ENCODE measurements around the gene CDAN1. TPM values are rescaled to one million over a fixed set of nuclear protein-coding genes. Genes with fewer than 3 reads are reported as not detected.

CDAN1 gene
- total RNA-seq, 1 experiment from 2014 or later: 16.4 TPM

GRCh38 chr15:42726114-42726513 lies 10.8 kb downstream of the CDAN1 start (continued):
- TF ChIP-seq ARID4B (CRISPR knock-in tag; IDR thresholded peaks at IDR 0.05; ENCODE audit: borderline replicate concordance) (no peak), E2F1 (CRISPR knock-in tag; IDR thresholded peaks at IDR 0.05) (no peak), SMAD4 (CRISPR knock-in tag; IDR thresholded peaks at IDR 0.05) (no peak), ZNF396 (CRISPR knock-in tag; IDR thresholded peaks at IDR 0.05; ENCODE audit: borderline replicate concordance) (no peak), NFYB (CRISPR knock-in tag; conservative IDR thresholded peaks at IDR 0.05; ENCODE audit: low read depth) (no peak), USF2 (CRISPR knock-in tag; IDR thresholded peaks at IDR 0.05) (no peak), ZNF532 (CRISPR knock-in tag; IDR thresholded peaks at IDR 0.05; ENCODE audit: borderline replicate concordance) (no peak), TEAD1 (CRISPR knock-in tag; IDR thresholded peaks at IDR 0.05) (no peak), CDX4 (CRISPR knock-in tag; IDR thresholded peaks at IDR 0.05; ENCODE audit: borderline replicate concordance) (no peak)

- Mint-ChIP-seq H3K27ac (no peak overlapping the region; the same call in 1 of the 2 replicates), H3K4me1 (peaks cover 16% of the 10 kb centered on the region), H3K9me3 (no peaks in the 10 kb centered on the region), H3K36me3 (peaks cover 35% of the 10 kb centered on the region), H3K27me3 (ENCODE audit: low read depth) (no peaks in the 10 kb centered on the region), H3K4me3 (no peak overlapping the region)
- ATAC-seq (no peak), DNase-seq (ENCODE audit: low spot score) (no peak)
- CTCF ChIA-PET: interaction anchor here (1.1 to 1.3 kb wide), 3 partner anchors 21 to 201 kb away, joined by 3 to 7 read pairs (median 4); no protein-coding TSS in a partner anchor
- POLR2A ChIA-PET: interaction anchor here (0.6 kb wide), 1 partner anchor 196 kb away, joined by 3 read pairs; no protein-coding TSS in a partner anchor
- TF ChIP-seq ATF3 (CRISPR knock-in tag; conservative IDR thresholded peaks at IDR 0.05): no peak
- TF ChIP-seq ELF4 (CRISPR knock-in tag; IDR thresholded peaks at IDR 0.05; ENCODE audit: low read depth): no peak
- no peak for TF ChIP-seq E2F4 (CRISPR knock-in tag; IDR thresholded peaks at IDR 0.05; ENCODE audit: borderline replicate concordance, low read depth)
- no peak for TF ChIP-seq NFE2L1 (CRISPR knock-in tag; IDR thresholded peaks at IDR 0.05)
- no peak for TF ChIP-seq FOXJ3 (CRISPR knock-in tag; IDR thresholded peaks at IDR 0.05; ENCODE audit: borderline replicate concordance)
- TF ChIP-seq ZNF425 (CRISPR knock-in tag; conservative IDR thresholded peaks at IDR 0.05): no peak
- TF ChIP-seq ERG (CRISPR knock-in tag; IDR thresholded peaks at IDR 0.05): no peak
These were observed 11.5 kb downstream of the CDAN1 start for GRCh38 chr15:42725331-42725903.
